Hippocampal formation (tissue), 2 donors: ENCODE measurements around the gene DNM3.
"Not testable (repeated sequence)": the region's sequence is repeated elsewhere in the genome, so short reads cannot be mapped to it uniquely, and the experiment has no call there.

Experiments
- DNase-seq, 2 donors: peaks; one replicate each; lab custom pipeline; 2025; lab: John Stamatoyannopoulos, UW

Gene DNM3

DNA sequence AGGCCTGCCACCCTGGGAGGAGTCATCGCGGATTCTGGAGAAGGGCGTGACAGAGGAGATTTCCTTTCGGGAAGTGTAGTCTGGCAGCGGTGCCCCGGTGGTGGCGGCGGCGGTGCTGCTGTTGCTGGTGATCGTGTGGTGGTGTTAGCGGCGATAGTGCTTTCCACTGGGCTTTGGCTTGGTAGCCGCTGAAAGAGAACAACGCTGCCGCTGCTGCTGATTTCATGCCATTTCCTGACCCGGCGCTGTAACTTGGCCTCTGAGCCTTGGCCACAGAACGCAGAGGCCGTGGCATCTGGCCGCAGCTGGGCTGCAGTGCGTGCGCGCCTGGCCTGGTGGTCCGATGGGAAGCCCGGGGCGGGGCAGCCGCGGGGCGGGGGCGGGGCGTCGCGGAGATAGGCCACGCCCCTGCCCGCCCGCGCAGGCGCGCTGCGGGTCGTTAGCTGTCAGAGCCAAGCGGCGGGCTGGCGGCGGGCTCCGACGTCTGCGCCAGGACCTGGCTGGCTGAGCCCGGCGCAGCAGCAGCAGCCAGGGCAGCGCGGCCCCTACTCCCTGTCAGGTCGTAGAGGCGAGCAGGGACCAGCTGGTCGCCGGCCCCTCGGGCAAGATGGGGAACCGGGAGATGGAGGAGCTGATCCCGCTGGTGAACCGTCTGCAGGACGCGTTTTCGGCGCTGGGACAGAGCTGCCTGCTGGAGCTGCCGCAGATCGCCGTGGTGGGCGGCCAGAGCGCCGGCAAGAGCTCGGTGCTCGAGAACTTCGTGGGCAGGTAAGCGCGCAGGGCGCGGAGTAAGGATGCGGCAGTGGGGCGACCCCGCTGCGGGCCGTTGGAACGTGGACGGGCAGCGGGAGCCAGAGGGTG, at the start of gene DNM3:
TSS of gene DNM3 (plus strand) at position 449 of the 861 bp plus-strand sequence. CDS start at position 608, 159 bp downstream.
- peak; percentile 89 to 93 for DNase-seq

DNA sequence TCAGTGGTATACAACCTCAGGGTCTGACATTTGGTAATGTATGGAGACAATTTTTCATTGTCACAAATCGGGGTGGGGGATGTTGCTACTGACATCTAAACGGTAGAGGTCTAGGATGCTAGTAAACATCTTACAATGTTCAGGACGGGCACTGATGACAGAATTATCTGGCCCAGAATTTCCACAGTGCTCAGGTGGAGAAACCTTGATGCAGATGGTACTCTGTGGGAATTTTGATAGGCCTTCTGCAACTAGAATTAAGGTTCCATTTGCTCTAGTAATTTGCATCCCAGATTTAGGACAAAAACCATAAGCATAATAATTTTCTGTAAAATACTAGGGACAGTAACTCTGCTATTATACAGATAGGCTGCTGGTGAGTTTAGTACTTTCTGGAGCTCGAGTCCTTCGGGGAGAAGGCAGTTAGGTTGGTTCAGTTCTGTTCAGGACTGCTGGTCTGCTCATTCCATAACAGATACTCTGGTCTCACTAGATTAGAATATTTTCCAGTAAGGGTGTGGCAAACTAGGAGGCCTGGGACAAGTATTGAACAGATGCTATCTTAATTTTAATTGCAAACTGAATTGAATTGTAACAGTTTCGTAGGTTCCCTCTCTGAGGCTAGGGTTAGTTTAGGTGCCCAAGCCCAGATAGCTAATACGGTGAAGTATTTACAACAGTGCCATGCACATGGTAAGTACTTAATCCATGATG, 48.5 kb upstream of the DNM3 start:
- DNase-seq = no peak

DNA sequence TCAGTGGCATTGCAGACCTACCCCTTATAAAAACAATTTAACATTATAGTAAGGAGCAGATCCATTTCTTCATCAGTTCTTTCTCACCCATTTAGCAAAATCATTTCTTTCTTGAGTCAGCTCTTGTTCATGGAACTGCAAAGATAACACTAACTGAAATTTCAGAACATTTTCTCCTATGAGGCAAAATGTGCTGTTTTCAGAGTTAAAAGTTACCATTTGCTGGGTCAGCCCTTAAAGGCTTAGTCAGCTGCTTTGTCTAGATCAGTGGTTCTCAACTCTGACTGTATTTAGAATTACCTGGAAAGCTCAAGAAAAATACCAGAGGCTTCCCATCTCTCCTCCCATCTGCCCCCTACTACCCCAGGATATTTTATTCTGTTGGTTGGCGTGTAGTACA, 47.7 kb upstream of the DNM3 start:
- DNase-seq = no peak

DNA sequence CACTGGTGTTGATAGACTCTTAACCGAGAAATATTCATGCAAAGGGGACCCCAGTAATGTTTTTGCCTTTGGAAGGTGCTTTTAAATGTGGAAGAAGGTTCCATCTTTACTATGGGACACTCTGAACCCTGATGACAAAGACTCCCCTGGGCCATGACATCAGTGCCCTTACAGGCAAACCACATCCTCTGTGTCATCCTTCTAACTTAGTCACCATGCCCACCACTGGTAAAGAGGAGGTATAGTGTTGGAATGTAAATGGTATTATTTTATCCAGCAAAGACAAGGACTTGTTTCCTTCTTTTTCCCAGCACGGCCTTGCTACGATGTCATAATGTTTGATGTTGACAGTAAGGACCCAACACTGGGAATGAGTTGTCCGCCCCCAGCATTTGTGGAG, 47.2 kb upstream of the DNM3 start:
- no peak for DNase-seq

DNA sequence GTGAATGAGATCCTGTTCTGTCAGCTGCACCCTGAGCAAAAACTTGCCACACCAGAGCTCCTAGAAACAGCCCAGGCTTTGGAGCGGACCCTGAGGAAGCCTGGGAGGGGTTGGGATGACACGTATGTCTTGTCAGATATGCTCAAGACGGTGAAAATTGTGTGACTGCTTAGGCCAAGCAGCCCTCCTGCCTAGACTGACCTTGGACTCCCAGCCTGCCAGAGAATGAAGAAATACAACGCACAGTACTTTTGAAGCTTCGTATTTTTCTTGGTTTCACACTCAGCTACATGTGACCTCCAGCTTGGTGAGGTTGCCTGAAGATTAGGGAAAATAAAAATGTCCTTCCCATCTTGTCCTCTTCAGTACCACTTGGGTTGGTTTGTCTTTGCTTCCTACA, 44.7 kb upstream of the DNM3 start:
- no peak for DNase-seq

DNA sequence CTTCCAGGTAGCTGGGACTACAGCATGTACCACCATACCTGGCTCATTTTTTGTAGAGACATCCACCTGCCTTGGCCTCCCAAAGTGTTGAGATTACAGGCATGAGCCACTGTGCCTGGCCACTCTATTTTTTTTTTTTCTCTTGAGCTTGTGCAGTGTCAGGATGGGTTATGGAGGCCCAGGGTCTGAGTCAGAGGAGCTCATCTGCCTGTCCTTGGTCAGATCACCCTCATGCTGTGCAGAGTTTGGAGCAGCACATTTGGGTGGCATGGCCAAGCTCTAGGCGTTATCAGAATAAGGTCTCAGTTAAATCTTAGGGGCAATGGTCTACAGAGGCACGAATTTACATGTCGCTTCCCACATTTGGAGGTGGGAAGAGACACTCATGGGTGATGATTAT, 43.0 kb upstream of the DNM3 start:
- no peak for DNase-seq

DNA sequence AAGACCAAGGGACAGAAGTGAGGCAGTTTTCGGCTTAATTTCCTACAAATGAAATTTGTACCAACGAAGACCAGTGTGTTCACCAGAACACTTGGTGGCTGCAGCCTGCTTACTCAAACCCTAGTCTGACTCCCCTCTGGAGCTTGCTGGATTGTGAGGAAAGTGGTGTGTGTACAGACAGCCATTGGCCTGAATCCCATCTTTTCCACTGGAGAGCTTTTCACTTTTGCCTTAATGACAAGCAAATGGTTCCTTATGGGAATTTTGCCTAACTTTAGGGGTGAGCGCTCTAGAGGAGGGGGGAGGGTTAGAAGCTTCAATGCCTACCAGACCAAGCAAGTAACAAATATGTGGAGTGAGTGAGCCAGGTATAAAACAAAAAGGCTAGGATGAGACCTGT, 42.5 kb upstream of the DNM3 start:
- DNase-seq = no peak

DNA sequence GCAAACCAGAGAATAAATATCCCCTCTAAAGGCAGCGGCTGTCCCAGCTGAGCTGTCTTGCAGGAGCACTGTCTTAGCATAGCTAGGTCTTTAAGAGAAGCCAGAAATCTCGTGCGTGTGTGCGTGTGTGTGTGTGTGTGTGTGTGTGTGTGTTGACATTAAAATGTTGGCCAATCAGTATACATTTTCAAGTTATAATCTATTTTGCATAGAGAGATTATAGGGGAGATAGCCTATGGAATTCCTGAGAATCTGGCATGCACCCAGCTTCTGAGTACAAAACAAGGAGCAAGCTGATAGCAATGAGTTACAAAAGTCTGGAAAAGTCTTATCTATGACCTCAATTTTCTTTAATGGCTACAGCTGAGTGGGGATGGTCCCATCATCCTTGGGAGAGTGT, 42.1 kb upstream of the DNM3 start:
- DNase-seq = no peak

DNA sequence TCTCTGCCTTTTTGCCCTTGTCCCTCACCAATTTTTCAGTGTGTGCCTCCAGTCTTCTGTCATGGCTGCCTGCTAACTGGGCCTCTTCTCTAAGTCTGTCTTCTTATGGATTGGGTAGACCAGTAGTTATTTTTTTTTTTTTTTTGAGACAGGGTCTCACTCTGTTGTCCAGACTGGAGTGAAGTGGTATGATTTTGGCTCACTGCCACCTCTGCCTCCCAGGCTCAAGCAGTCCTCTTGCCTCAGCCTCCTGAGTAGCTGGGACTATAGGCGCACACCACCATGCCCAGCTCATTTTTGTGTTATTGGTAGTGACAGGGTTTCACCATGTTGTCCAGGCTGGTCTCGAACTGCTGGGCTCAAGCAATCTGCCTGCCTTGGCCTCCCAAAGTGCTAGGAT, 41.6 kb upstream of the DNM3 start:
- DNase-seq = not testable (repeated sequence)

DNA sequence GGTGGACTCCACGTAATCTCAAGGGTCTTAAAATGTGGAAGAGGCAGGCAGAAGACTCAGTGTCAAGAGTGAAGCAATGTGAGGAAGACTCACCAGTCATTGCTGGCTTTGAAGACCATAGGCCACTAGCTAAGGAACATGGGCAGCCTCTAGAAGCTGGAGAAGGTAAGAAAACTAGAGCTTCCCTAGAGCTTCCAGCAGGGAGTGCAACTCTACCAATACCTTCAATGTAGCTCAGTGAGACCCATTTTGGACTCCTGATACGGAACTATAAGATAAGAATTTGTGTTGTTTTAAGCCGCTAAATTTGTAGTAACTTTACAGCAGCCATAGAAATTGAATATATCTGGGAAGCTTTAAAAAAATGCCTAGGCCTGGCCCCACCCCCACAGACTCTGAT, 41.0 kb upstream of the DNM3 start:
- DNase-seq = no peak

DNA sequence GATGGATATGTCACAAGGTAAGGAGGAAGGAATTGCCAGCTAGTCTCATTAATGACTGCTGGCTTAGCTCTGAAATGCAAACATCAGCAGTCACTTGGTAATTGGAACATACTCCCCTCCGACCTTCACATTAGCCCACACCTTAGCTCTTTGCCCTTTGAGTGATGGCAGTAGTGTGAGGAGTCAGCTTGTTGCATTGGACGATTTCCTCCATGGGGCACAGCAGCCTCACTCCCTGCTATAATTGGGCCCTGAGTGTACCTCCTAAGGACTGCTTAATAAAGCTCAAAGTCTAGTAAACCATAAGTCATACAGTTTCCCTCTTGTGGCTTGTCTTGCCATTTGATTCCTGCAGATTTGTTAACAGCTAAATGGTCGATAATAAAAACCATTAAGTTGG, 40.4 kb upstream of the DNM3 start:
- no peak for DNase-seq

DNA sequence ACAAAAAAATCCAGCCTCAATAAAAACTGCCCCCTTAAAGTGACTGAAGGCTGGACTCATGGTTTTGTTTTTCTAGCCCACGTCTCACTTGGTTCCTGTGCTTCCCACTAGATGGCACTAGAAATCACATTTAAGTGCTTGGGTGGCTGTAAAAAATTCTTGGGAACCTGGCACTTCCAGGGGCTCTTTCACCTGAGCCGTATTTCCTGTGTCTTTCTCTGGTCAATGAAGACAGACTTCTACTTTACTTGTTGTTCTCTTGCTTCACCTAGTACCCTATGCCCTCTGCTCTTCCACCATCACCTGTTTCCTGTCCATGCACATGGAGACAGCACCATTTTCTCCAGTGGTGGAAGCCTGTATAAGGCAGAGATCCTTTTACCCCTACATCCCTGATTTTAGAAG, 39.8 kb upstream of the DNM3 start:
- peak in 1 of 2 donors; percentile 43 for DNase-seq

DNA sequence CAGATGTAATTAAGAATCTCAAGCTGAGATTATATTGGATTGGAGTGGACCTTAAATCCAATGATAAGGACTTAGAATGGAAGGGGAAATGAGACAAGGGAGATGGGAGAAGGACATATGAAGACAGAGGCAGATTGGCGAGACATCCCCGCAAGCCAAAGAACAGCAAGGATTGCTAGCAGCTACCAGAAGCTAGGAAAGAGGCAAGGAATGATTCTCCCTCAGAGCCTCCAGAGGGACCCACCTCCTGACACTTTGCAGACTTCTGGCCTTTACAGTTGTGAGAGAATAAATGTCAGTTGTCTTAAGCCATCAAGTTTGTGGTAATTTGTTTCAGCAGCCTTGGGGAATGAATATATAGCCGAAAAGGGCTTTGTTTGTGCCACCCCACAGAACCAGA, 39.1 kb upstream of the DNM3 start:
- DNase-seq = peak in 1 of 2 donors; percentile 22

DNA sequence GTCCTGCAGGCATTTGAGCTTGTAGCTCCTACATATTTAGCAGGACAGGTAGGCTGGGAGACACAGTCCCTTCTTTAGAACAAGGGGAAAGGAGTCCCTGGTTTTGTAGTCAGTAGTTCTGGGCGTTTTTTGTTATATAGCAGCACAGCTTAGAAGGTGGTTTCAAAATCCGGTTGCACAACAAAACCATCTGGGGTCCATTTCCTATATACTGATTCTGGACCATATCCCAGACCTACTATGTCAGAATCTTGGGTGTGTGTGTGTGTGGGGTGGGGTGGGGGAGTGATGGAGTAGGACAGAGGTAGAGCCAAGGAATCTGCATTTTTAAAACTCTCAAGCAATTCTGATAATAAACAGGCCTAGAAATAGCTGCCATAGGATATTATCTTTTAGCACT, 38.3 kb upstream of the DNM3 start:
- no peak for DNase-seq

DNA sequence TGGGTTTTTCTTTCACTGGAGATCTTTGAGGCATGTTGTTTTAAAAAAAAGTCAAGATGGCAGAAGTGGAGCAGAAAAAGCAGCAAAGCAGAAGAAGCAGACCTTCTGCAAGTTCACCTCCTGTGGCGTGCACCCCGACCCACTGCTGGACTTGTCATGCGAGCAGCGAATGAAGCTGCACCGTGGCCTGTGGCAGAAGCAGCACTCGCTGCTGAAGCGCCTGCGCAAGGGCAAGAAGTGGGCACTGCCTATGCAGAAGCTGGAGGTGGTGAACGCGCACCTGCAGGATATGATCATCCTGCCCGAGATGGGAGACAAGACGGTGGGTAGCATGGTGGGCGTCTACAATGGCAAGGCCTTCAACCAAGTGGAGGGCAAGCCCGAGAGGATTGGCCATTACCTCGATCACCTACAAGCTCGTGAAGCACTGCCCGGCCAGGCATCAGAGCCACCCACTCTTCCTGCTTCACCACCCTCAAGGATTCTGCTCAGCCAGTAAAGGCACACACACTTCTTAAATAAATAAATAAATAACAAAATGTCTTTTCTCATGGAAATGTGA, 37.8 kb upstream of the DNM3 start:
- no peak for DNase-seq

DNA sequence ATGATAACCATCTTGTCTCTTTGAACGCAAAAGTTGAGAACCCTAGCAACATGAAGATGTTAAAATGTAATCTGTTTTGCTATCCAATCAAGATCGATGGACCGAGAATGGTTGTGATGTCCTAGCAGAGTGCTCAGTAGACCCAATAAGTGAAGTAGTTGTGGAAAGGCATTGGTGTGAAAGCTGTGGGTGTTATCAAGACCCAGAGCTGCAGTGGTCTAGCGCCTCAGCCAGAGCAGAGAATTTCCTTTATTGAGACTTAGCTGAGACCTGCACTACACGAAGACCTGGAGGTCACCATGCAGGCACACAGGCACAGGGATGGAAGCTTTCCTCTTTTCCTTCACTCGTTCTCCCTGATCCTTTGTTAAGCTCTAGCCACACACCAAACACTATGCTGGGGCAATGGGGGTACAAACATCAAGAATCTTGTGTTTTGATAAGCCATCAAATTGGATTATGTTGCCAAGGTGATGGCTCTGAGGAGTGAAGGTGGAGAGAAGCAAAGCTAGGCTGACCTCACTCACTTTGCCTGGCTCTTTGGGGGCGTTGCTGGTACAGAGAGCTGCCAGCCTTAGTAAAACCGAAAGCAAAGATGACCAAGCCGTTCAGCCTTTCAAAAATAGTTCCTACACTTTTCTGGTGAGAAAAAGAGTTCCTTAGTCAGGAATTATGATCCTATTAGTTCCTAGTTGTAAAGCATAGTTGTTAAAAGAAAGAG, 35.7 kb upstream of the DNM3 start:
- DNase-seq = no peak

DNA sequence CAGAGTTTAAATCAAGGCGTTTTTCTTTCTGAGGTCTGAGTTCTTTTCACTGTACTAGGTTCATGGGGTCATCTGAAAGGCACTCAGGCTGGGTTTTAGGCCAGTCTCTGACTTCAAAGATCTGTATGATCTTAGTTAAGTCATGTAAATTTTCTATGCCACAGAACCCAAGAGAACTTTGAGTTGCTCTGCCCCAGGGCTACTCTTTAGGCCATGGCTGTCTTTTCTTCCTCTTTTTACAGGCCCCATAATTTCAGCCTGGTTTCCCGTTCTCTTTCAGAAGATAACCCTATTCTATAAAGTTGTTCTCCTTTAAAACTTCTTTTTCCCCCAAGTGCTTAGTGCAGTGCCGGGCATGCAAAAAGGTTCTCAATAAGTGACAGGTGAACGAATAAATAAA, 33.7 kb upstream of the DNM3 start:
- DNase-seq = no peak

DNA sequence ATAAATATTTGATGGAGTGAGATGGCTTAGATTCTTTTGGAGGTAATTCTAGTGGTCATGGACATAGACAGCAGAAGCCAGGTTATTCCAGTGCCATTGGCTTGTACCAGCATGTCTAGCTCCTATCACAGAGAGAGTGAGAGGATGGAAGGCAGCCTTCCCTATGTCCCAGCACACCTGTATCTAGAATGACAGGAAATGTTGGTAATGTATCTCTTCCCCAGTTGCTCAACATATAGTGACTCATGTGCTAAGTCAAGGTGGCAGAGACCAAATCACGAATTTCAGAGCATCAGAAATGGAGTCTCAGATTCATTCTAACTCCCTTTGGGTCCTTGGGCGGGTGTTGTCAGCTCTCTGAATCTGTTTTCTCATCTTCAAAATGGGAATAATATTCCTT, 31.5 kb upstream of the DNM3 start:
- DNase-seq = no peak

DNA sequence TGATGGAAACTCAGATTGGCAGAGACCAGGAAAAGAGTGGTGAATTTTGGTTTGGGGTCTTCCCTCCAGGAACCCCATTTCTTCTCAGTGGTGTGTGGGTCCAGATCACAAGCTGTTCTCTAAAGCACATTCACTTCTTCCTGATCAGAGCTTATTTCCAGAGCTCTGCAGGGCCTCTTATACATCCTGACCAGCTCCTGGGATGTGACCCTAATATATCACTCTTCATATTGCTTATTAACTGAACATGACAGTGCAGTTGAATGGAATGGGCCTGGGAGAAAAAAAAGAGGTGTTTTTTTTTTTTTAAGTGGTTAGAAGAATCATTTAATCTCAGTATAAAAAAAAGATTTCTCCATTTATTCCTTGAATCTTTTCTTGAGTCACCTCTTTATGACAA, 29.6 kb upstream of the DNM3 start:
- DNase-seq = no peak

DNA sequence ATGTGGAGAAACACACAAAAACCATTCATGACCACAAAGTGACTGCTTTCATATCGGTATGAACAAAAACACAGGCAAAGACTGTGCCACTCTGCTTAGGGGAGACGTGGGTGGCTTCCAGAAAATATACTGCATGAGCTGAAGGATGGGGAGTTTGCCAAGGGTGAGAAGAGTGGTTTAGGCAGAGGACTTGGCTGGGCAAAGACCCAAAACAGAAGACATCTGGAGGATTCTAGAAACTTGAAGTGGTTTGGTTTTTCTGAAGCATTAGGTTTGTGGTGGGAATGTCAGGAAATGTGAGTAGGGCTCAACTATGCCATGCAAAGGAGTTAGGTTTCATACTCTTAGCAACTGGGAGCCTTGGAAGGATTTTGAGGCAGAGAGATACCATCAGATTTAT, 26.6 kb upstream of the DNM3 start:
- no peak for DNase-seq

DNA sequence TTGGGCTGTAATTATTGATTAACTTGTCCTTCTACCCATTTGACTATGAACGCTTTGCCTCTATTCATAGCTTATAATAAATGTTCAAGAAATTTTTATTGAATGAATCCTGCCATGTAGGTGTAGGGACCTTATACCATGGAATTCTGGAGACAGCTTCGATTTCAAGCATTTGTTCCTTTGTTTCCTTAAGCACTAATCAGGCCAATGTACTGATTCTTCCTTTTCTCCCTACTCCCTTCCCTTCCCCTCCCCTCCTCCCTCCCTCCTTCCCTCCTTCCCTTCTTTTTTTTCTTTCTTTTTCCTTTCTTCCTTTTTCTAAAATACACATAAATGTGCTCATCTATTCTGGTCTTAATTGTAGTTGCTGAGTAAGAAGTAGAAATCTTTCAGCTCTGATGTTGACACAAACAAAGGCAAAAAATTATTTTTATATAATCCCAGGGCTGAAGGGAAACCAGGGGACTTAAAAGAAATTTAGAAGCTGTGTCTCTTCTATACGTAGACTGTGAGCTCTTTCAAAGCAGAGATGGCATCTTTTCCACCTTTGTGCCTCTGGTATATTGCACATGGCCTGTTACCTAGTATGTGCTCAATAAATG, 24.9 kb upstream of the DNM3 start:
- no peak for DNase-seq
